PC-3 (cell line): Measurements from ENCODE around the gene KHK. TPM values are rescaled to one million over a fixed set of nuclear protein-coding genes. Genes with fewer than 3 reads are reported as not detected.

ENCODE experiments used
- ATAC-seq: fragments of 200-7000 bp; cut with Tn5 transposase; 2 replicates; pipeline ENCODE4 v1.9.1; 2020; ENCODE audit warnings: mild to moderate bottlenecking, moderate library complexity
- BruUV-seq: library from RNA; stranded (reverse); fragments of 400-500 nt; replicated peaks from 2 replicates; lab custom pipeline; 2021; lab: Mats Ljungman, UMichigan
- CTCF ChIA-PET: fragments of 300-600 bp; sonication (Branson Sonifier 250); formaldehyde crosslinking; loops from one replicate; lab custom pipeline; 2022; ENCODE audit warnings: antibody characterized with exemption; lab: Charles Lee
- POLR2A ChIA-PET: fragments of 300-600 bp; sonication (Branson Sonifier 250); formaldehyde crosslinking; loops from one replicate; lab custom pipeline; 2022; ENCODE audit warnings: antibody characterized with exemption; ENCODE audit not compliant: unreplicated experiment; lab: Charles Lee
- DNase-seq: peaks from one replicate; pipeline ENCODE4 v3.0.0-alpha.2; 2015
- H2AFZ ChIP-seq: fragments of 300-600 bp; sonication (generic); 2 replicates; pipeline ENCODE4 v1.6.0; 2016; ENCODE audit warnings: antibody characterized with exemption, low read length
- H3F3A ChIP-seq: fragments of 300-600 bp; sonication (generic); one replicate; pipeline ENCODE4 v1.6.0; 2017; ENCODE audit warnings: antibody characterized with exemption, low read length, control low read depth, mild to moderate bottlenecking; ENCODE audit not compliant: unreplicated experiment
- H3K27ac ChIP-seq: fragments of 300-600 bp; sonication (generic); 2 replicates; pipeline ENCODE4 v1.5.1; 2016; ENCODE audit warnings: mild to moderate bottlenecking, low read length
- H3K27me3 ChIP-seq: fragments of 300-600 bp; sonication (generic); 2 replicates; pipeline ENCODE4 v1.6.1; 2016; ENCODE audit warnings: low read length, mixed read lengths
- H3K36me3 ChIP-seq: fragments of 300-600 bp; sonication (generic); 2 replicates; pipeline ENCODE4 v1.6.1; 2016; ENCODE audit warnings: low read depth, mixed run types, low read length, mixed read lengths
- H3K4me1 ChIP-seq: fragments of 300-600 bp; sonication (generic); 2 replicates; pipeline ENCODE4 v1.5.1; 2016; ENCODE audit warnings: low read length; ENCODE audit not compliant: insufficient read depth
- H3K4me2 ChIP-seq: fragments of 300-600 bp; sonication (generic); 2 replicates; pipeline ENCODE4 v1.6.0; 2016; ENCODE audit warnings: low read length
- H3K4me3 ChIP-seq: fragments of 300-600 bp; sonication (generic); 2 replicates; pipeline ENCODE4 v1.5.1; 2016; ENCODE audit warnings: mild to moderate bottlenecking, low read length, mixed read lengths
- H3K79me2 ChIP-seq: fragments of 300-600 bp; sonication (generic); 2 replicates; pipeline ENCODE4 v1.6.1; 2017; ENCODE audit warnings: low read length, mixed read lengths
- H3K9ac ChIP-seq: fragments of 300-600 bp; sonication (generic); 2 replicates; pipeline ENCODE4 v1.6.0; 2016; ENCODE audit warnings: mild to moderate bottlenecking, low read length
- H3K9me2 ChIP-seq: fragments of 300-600 bp; sonication (generic); replicated peaks from 2 replicates; pipeline ENCODE4 v1.6.1; 2016; ENCODE audit warnings: mixed run types, low read length, mixed read lengths
- H3K9me3 ChIP-seq: fragments of 300-600 bp; sonication (generic); 2 replicates; pipeline ENCODE4 v1.6.1; 2016; ENCODE audit warnings: low read length, mixed read lengths
- H4K20me1 ChIP-seq: fragments of 300-600 bp; sonication (generic); 2 replicates; pipeline ENCODE4 v1.6.1; 2016; ENCODE audit warnings: low read length, mixed read lengths
- EZH2 ChIP-seq: fragments of 300-600 bp; sonication (generic); IDR thresholded peaks from one replicate; pipeline ENCODE4 v1.6.1; 2017; ENCODE audit warnings: antibody characterized with exemption, mild to moderate bottlenecking, low read length; ENCODE audit not compliant: unreplicated experiment
- EZH2phosphoT487 ChIP-seq: fragments of 300-600 bp; sonication (generic); IDR thresholded peaks from 2 replicates; pipeline ENCODE4 v1.6.1; 2018; ENCODE audit warnings: mild to moderate bottlenecking, antibody characterized with exemption, low read length, borderline replicate concordance
- intact Hi-C: fragments of 100-400 bp; cut with micrococcal nuclease; formaldehyde crosslinking; loops from 2 replicates; pipeline ENCODE4 v1.9.0; 2023
- total RNA-seq: library from RNA; depleted of rRNA; stranded (reverse); fragments of >200 nt; gene quantifications from 2 replicates; pipeline ENCODE4 v1.2.3, GENCODE V29; 2014
- TF ChIP-seq, protein P1 (sequence below): fragments of 300-600 bp; sonication (generic); conservative IDR thresholded peaks from 2 replicates; pipeline ENCODE4 v1.5.1; 2017; ENCODE audit warnings: antibody characterized with exemption, low read depth, mild to moderate bottlenecking, low read length

The KHK gene
- total RNA-seq, 1 experiment from 2014 or later = 11.0 TPM

DNA sequence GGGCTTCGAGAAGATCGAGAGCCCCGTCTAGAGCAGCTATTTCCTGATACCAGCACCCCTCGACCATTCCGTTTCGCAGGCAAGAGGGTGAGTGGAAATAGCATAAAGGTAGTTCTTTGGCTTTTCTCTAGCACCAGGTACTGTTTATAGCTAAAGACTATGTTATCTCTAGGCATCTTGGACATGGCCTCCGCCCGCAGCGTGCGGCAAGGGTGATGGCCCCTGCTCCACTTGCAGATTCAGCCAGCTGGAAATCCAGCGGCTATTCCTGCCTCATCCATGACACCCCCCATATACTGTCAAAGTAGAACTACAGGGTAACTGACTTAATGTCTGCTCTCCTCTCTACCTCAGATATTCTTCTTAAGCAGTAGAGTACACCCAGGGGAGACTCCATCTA, 31.9 kb upstream of the KHK start:
- no peaks in the 10 kb centered on the region for H3K9me2 ChIP-seq
- peaks cover 8% of the 10 kb centered on the region; the same call in 1 of the 2 replicates for H3K4me1 ChIP-seq
- no peaks in the 10 kb centered on the region for H3F3A ChIP-seq
- CTCF ChIA-PET = no interaction called here
- H3K27ac ChIP-seq = no peak overlapping the region
- ATAC-seq = no peak
- no peak overlapping the region for H3K4me3 ChIP-seq
- POLR2A ChIA-PET = no interaction called here
- no peak overlapping the region for H3K9ac ChIP-seq
- no TSS peak for BruUV-seq
- no peak overlapping the region for H2AFZ ChIP-seq
- intact Hi-C loops = no loop called here
- no peaks in the 10 kb centered on the region for H3K79me2 ChIP-seq
- no peaks in the 10 kb centered on the region for H3K9me3 ChIP-seq
- H3K4me2 ChIP-seq = no peak overlapping the region
- no peaks in the 10 kb centered on the region for H3K36me3 ChIP-seq
- DNase-seq = no peak
- H3K27me3 ChIP-seq = no peaks in the 10 kb centered on the region
- H4K20me1 ChIP-seq = no peaks in the 10 kb centered on the region
- TF ChIP-seq EZH2 = no peak
- TF ChIP-seq, protein P1, sequence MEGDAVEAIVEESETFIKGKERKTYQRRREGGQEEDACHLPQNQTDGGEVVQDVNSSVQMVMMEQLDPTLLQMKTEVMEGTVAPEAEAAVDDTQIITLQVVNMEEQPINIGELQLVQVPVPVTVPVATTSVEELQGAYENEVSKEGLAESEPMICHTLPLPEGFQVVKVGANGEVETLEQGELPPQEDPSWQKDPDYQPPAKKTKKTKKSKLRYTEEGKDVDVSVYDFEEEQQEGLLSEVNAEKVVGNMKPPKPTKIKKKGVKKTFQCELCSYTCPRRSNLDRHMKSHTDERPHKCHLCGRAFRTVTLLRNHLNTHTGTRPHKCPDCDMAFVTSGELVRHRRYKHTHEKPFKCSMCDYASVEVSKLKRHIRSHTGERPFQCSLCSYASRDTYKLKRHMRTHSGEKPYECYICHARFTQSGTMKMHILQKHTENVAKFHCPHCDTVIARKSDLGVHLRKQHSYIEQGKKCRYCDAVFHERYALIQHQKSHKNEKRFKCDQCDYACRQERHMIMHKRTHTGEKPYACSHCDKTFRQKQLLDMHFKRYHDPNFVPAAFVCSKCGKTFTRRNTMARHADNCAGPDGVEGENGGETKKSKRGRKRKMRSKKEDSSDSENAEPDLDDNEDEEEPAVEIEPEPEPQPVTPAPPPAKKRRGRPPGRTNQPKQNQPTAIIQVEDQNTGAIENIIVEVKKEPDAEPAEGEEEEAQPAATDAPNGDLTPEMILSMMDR = no peak
- no peak for TF ChIP-seq EZH2phosphoT487

DNA sequence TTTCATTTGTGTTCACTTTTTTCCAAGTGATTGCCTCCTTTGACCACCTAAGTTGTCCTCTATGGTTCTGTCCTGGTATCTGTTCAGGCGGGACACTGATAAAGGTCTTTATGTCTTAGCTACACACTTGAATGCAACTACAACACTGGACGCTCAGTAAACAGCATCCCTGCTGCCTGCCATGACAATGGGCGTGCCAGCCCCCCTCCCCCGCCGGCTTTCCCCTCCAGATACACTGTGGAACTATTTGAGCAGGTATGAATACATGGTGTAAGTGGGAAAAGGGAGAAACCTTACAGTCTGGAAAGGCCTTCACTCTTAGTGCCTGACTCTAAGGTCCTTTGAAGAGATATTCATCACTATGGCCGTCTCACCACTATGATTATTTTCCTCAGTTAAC, 29.4 kb upstream of the KHK start:
- Histone ChIP-seq H3K4me1 (peaks cover 5% of the 10 kb centered on the region; the same call in 1 of the 2 replicates), H3K79me2 (no peaks in the 10 kb centered on the region), H3F3A (no peaks in the 10 kb centered on the region), H3K27me3 (no peaks in the 10 kb centered on the region), H2AFZ (no peak overlapping the region), H3K9ac (no peak overlapping the region), H3K4me3 (no peak overlapping the region), H3K9me3 (no peaks in the 10 kb centered on the region), H3K36me3 (no peaks in the 10 kb centered on the region), H3K4me2 (no peak overlapping the region), H3K9me2 (no peaks in the 10 kb centered on the region), H3K27ac (no peak overlapping the region), H4K20me1 (no peaks in the 10 kb centered on the region)
- POLR2A ChIA-PET = no interaction called here
- intact Hi-C loops = no loop called here
- ATAC-seq (no peak), DNase-seq (no peak)
- no TSS peak for BruUV-seq
- TF ChIP-seq, protein P1 = no peak
- TF ChIP-seq EZH2 = no peak
- TF ChIP-seq EZH2phosphoT487 = no peak
- CTCF ChIA-PET = no interaction called here

DNA sequence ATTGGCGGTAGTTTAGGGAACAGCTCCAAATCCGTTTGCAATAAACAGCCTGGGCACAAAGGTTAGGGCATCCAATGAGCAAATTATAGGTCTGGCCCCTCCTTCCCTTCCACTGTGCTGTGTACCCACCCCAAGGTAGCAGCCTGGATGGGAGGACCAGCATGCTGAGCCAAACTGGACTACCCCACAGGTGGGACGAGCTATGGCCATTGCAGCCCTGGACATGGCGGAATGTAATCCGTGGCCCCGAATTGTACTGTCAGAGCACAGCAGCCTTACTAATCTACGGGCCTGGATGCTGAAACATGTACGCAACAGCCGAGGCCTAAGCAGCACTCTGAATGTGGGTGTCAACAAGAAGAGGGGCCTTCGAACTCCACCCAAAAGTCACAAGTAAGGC, 28.4 kb upstream of the KHK start:
- DNase-seq = no peak

More for the DNA sequence above, 28.4 kb upstream of the KHK start:
- H3K36me3 ChIP-seq = no peaks in the 10 kb centered on the region
- H2AFZ ChIP-seq = no peak overlapping the region
- no TSS peak for BruUV-seq
- no peaks in the 10 kb centered on the region for H3K9me3 ChIP-seq
- CTCF ChIA-PET = no interaction called here
- H3K79me2 ChIP-seq = no peaks in the 10 kb centered on the region
- no peaks in the 10 kb centered on the region for H3K4me1 ChIP-seq
- H3K4me2 ChIP-seq = no peak overlapping the region
- TF ChIP-seq EZH2 = no peak
- TF ChIP-seq, protein P1 = no peak
- no peak for TF ChIP-seq EZH2phosphoT487
- no peak overlapping the region for H3K9ac ChIP-seq
- H3F3A ChIP-seq = no peaks in the 10 kb centered on the region
- H3K4me3 ChIP-seq = no peak overlapping the region
- intact Hi-C loops = no loop called here
- no peaks in the 10 kb centered on the region for H3K9me2 ChIP-seq
- H4K20me1 ChIP-seq = no peaks in the 10 kb centered on the region
- POLR2A ChIA-PET = no interaction called here
- no peak for ATAC-seq
- H3K27ac ChIP-seq = no peak overlapping the region
- H3K27me3 ChIP-seq = no peaks in the 10 kb centered on the region
